Measurements from ENCODE around the gene CLDN10. TPM values are rescaled to one million over a fixed set of nuclear protein-coding genes. Genes with fewer than 3 reads are reported as not detected.
A peak's percentile ranks its signal among the peaks of the same experiment; 100 is the strongest.
"Not testable (repeated sequence)": the region's sequence is repeated elsewhere in the genome, so short reads cannot be mapped to it uniquely, and the experiment has no call there.

CLDN10 gene
- total and polyA plus RNA-seq, 8 donors: 83.8 to 258 (median 98.1) TPM

GRCh38 chr13:95559100-95559499, 6.6 kb downstream of the CLDN10 start:
- H3K9me3 ChIP-seq: no peaks in the 10 kb centered on the region
- H3K27ac ChIP-seq: peak overlapping the region in 1 of 4 donors; percentile 17
- H3K36me3 ChIP-seq: no peaks in the 10 kb centered on the region
- H3K4me1 ChIP-seq: peaks cover 0 to 24% (median 18%) of the 10 kb centered on the region in 3 donors
- DNase-seq: no peak
- H3K4me3 ChIP-seq: no peak overlapping the region
- ATAC-seq: peak in 3 of 4 donors; percentile 8 to 47 (median 32)
- TF ChIP-seq CTCF (IDR thresholded peaks at IDR 0.05): no peak
- intact Hi-C loops (cut with DNase I): no loop called here
- no peaks in the 10 kb centered on the region for H3K27me3 ChIP-seq
- 13% methylated on average over 6 of the region's 6 CpGs for WGBS, 2 donors
- no peak for FAIRE-seq

GRCh38 chr13:95560387-95560786, 7.9 kb downstream of the CLDN10 start:
- Histone ChIP-seq H3K4me1 (peaks cover 0 to 23% (median 18%) of the 10 kb centered on the region in 3 donors), H3K4me3 (no peak overlapping the region), H3K27ac (no peak overlapping the region), H3K36me3 (no peaks in the 10 kb centered on the region), H3K27me3 (no peaks in the 10 kb centered on the region), H3K9me3 (no peaks in the 10 kb centered on the region)
- no peak for FAIRE-seq
- no peak for DNase-seq
- no peak for ATAC-seq
- intact Hi-C loops (cut with DNase I): no loop called here
- WGBS, 2 donors: 73 to 76% methylated on average over 6 of the region's 6 CpGs
- no peak for TF ChIP-seq CTCF (IDR thresholded peaks at IDR 0.05)

DNA sequence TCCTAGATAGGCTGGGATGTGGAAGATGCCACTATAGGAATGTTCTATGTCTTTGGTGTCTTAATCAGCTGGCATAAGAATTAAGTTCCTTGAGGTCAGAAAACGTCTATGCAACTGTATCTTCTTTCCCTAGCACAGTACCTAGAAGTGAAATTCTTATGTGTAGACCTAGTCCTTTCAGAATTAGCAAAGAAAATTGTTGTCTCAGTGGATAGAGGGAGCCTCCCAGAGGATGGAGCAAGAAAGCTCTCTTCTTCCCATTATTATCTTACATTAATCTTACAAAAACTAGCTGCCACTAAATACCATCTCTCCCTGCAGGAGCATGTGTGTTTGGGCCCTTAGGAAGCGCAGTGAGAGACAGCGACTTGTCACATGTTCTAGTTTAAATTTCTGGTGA, 11.6 kb downstream of the CLDN10 start:
- no peak for TF ChIP-seq CTCF (IDR thresholded peaks at IDR 0.05)
- peak in 1 of 4 donors; percentile 22 for ATAC-seq
- Histone ChIP-seq H3K27ac (peak overlapping the region in 1 of 4 donors; percentile 4), H3K4me1 (peaks cover 0 to 5% (median 5%) of the 10 kb centered on the region in 3 donors), H3K27me3 (no peaks in the 10 kb centered on the region), H3K36me3 (peaks cover 0 to 6% (median 0%) of the 10 kb centered on the region in 3 donors), H3K9me3 (no peaks in the 10 kb centered on the region), H3K4me3 (no peak overlapping the region)
- DNase-seq: no peak
- FAIRE-seq: no peak
- 68 to 69% methylated on average over 3 of the region's 3 CpGs for WGBS, 2 donors
- intact Hi-C loops (cut with DNase I): no loop called here

- Histone ChIP-seq H3K4me3 (no peak overlapping the region), H3K36me3 (peaks cover 0 to 13% (median 0%) of the 10 kb centered on the region in 3 donors), H3K4me1 (peaks cover 0 to 5% (median under 1%) of the 10 kb centered on the region in 3 donors), H3K27ac (peak overlapping the region in 2 of 4 donors; percentile 35 to 51), H3K9me3 (no peaks in the 10 kb centered on the region), H3K27me3 (no peaks in the 10 kb centered on the region)
- TF ChIP-seq CTCF (IDR thresholded peaks at IDR 0.05): no peak
- WGBS, 2 donors: 46 to 48% methylated on average over 5 of the region's 5 CpGs
- FAIRE-seq (no peak), DNase-seq (no peak), ATAC-seq (peak in 3 of 4 donors; percentile 32 to 70 (median 67))
- intact Hi-C loops (cut with DNase I): no loop called here
Observed at GRCh38 chr13:95564733-95565291, 12.3 kb downstream of the CLDN10 start.

GRCh38 chr13:95565758-95566157, 13.2 kb downstream of the CLDN10 start:
- Histone ChIP-seq H3K36me3 (peaks cover 0 to 21% (median 0%) of the 10 kb centered on the region in 3 donors), H3K27ac (peak overlapping the region in 1 of 4 donors; percentile 51)
- FAIRE-seq; H3K4me1 ChIP-seq; ATAC-seq; H3K4me3 ChIP-seq; H3K27me3 ChIP-seq; intact Hi-C loops (cut with DNase I); H3K9me3 ChIP-seq; DNase-seq: not testable (repeated sequence)
- WGBS, 2 donors: 98 to 100% methylated on average over 1 of the region's 1 CpG

Data from pancreas (tissue), 10 donors.